ENCODE data around the gene ID3.

ID3 gene

GRCh38 chr1:23514111-23514679 lies 45.1 kb downstream of the ID3 start:
- Histone ChIP-seq H2AFZ (ENCODE audit: low read length) (no peak overlapping the region), H3K9ac (ENCODE audit: low read length) (no peak overlapping the region), H3K9me3 (ENCODE audit: low read length) (no peaks in the 10 kb centered on the region), H4K20me1 (ENCODE audit: insufficient read depth, low read length) (no peaks in the 10 kb centered on the region), H3K9me2 (ENCODE audit: low read depth, low read length) (no peaks in the 10 kb centered on the region), H3K4me1 (ENCODE audit: insufficient read depth, low read length, severe bottlenecking) (no peaks in the 10 kb centered on the region), H3F3A (ENCODE audit: insufficient read depth, low read length) (no peaks in the 10 kb centered on the region), H3K36me3 (ENCODE audit: insufficient read depth, low read length) (peaks cover 99% of the 10 kb centered on the region), H3K4me3 (ENCODE audit: low read depth, low read length, poor library complexity, severe bottlenecking) (no peak overlapping the region), H3K27ac (ENCODE audit: low read depth, low read length, poor library complexity, severe bottlenecking) (no peak overlapping the region), H3K79me2 (ENCODE audit: insufficient read depth, low read length) (no peaks in the 10 kb centered on the region), H3K27me3 (ENCODE audit: insufficient read depth, low read length) (no peaks in the 10 kb centered on the region), H3K4me2 (ENCODE audit: low read length) (no peak overlapping the region)
- TF ChIP-seq, protein P1, sequence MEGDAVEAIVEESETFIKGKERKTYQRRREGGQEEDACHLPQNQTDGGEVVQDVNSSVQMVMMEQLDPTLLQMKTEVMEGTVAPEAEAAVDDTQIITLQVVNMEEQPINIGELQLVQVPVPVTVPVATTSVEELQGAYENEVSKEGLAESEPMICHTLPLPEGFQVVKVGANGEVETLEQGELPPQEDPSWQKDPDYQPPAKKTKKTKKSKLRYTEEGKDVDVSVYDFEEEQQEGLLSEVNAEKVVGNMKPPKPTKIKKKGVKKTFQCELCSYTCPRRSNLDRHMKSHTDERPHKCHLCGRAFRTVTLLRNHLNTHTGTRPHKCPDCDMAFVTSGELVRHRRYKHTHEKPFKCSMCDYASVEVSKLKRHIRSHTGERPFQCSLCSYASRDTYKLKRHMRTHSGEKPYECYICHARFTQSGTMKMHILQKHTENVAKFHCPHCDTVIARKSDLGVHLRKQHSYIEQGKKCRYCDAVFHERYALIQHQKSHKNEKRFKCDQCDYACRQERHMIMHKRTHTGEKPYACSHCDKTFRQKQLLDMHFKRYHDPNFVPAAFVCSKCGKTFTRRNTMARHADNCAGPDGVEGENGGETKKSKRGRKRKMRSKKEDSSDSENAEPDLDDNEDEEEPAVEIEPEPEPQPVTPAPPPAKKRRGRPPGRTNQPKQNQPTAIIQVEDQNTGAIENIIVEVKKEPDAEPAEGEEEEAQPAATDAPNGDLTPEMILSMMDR (IDR thresholded peaks at IDR 0.05; ENCODE audit: low read length): no peak
- no peak for TF ChIP-seq EZH2 (IDR thresholded peaks at IDR 0.05; ENCODE audit: borderline replicate concordance, low read length)

- H3K27me3 ChIP-seq (ENCODE audit: insufficient read depth, low read length): no peaks in the 10 kb centered on the region
- H2AFZ ChIP-seq (ENCODE audit: low read length): no peak overlapping the region
- no peaks in the 10 kb centered on the region for H3K9me2 ChIP-seq (ENCODE audit: low read depth, low read length)
- 0 out of 2 replicates have a peak, but pooled peaks cover 8% of the 10 kb centered on the region for H3F3A ChIP-seq (ENCODE audit: insufficient read depth, low read length)
- no peaks in the 10 kb centered on the region for H3K4me1 ChIP-seq (ENCODE audit: insufficient read depth, low read length, severe bottlenecking)
- no peak overlapping the region for H3K9ac ChIP-seq (ENCODE audit: low read length)
- no peaks in the 10 kb centered on the region for H3K79me2 ChIP-seq (ENCODE audit: insufficient read depth, low read length)
- TF ChIP-seq EZH2 (IDR thresholded peaks at IDR 0.05; ENCODE audit: borderline replicate concordance, low read length): no peak
- TF ChIP-seq, protein P1 (IDR thresholded peaks at IDR 0.05; ENCODE audit: low read length): no peak
- peaks cover 99% of the 10 kb centered on the region for H3K36me3 ChIP-seq (ENCODE audit: insufficient read depth, low read length)
- H3K9me3 ChIP-seq (ENCODE audit: low read length): no peaks in the 10 kb centered on the region
- no peaks in the 10 kb centered on the region for H4K20me1 ChIP-seq (ENCODE audit: insufficient read depth, low read length)
- no peak overlapping the region for H3K4me2 ChIP-seq (ENCODE audit: low read length)
- no peak overlapping the region for H3K27ac ChIP-seq (ENCODE audit: low read depth, low read length, poor library complexity, severe bottlenecking)
- H3K4me3 ChIP-seq (ENCODE audit: low read depth, low read length, poor library complexity, severe bottlenecking): no peak overlapping the region
Observed at GRCh38 chr1:23509896-23510295, 49.4 kb downstream of the ID3 start.
